ENCODE measurements around the gene SLC2A8. TPM values are rescaled to one million over a fixed set of nuclear protein-coding genes. Genes with fewer than 3 reads are reported as not detected.

The SLC2A8 gene
- total RNA-seq, 1 experiment from 2014 or later: 16.8 TPM

DNA sequence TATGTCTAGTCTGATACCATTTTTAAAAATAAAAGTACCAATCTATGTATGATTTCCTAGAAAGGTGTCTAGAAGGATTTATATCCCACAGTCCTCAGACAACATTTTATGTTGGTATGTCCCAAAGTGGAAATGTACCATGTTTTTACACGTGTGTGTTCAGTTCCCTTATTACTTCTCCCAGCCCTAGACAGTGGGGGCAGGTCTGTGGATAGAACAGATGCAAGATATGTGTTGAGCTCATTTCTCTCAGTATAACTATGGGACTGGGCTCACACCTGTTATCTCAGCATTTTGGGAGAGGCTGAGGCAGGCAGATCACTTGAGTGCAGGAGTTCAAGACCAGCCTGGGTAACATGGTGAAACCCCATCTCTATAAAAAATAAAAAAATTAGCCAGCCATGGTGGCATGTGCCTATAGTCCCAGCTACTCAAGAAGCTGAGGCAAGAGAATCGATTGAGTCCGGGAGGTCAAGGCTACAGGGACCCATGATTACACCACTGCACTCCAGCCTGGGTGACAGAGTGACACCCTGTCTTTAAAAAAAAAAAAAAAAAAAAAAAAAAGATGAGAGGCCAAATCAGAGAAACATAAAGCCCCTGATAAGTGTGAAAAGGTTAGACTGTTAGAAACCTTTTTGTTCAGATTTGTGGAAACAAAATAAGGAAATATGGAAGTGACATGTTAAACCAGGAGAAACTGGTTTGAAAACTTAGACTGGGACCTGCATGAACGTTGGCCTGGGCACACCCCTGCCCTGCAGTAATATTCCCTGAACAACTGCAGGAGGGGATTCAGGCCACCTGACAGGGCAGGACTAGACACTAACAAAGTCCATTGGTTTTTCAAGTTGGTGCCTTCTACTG, 7.4 kb upstream of the SLC2A8 start:
- TF ChIP-seq SRF (IDR thresholded peaks at IDR 0.05; ENCODE audit: low read depth) (no peak), RAD21 (IDR thresholded peaks at IDR 0.05; ENCODE audit: low read depth) (no peak), CEBPB (IDR thresholded peaks at IDR 0.05; ENCODE audit: low read depth) (no peak), EZH2 (IDR thresholded peaks at IDR 0.05) (no peak), TCF7L2 (IDR thresholded peaks at IDR 0.05; ENCODE audit: borderline replicate concordance, extremely low read depth, insufficient read depth, insufficient read length) (no peak), JUND (IDR thresholded peaks at IDR 0.05) (no peak), EGR1 (IDR thresholded peaks at IDR 0.05; ENCODE audit: low read depth) (no peak), CBX3 (IDR thresholded peaks at IDR 0.05; ENCODE audit: low read depth) (no peak), ZNF274 (IDR thresholded peaks at IDR 0.05; ENCODE audit: low read depth, low read length) (no peak), SP1 (IDR thresholded peaks at IDR 0.05; ENCODE audit: low read depth) (no peak)
- RAD21 ChIA-PET (ENCODE audit: low non-redundant PET in 1 of 2, low total read pairs in 2 of 2, uncharacterized antibody in 2 of 2, unreplicated experiment in 2 of 2): no interaction called here
- DNase-seq (ENCODE audit: low read depth, low spot score) (no peak), ATAC-seq (no peak)
- Histone ChIP-seq H3K27me3 (ENCODE audit: insufficient read depth, low read length) (peaks cover 26% of the 10 kb centered on the region), H3K79me2 (ENCODE audit: insufficient read depth, low read length) (no peaks in the 10 kb centered on the region), H3K27ac (ENCODE audit: low read depth, low read length) (no peak overlapping the region), H3K9me3 (ENCODE audit: control insufficient read depth in 1 of 2, insufficient read depth in 1 of 2, low read depth in 1 of 2, low read length in 2 of 2) (no peaks in the 10 kb centered on the region), H3K4me2 (ENCODE audit: low read length) (peak overlapping the region; percentile 66), H3K4me3 (replicated peaks in 1 of 2; ENCODE audit: low read depth in 1 of 2, low read length in 2 of 2) (0 out of 4 replicates have a peak overlapping the region, but pooled peaks of 1 of the 2 experiments have one; percentile 20), H2AFZ (ENCODE audit: low read depth, low read length, poor library complexity, severe bottlenecking) (no peak overlapping the region), H3K9ac (ENCODE audit: low read length) (no peak overlapping the region; the same call in 1 of the 2 replicates), H3K4me1 (ENCODE audit: control insufficient read depth in 1 of 2, insufficient read depth in 2 of 2, low read length in 2 of 2) (peaks cover 37 to 48% of the 10 kb centered on the region in 2 experiments), H3K9me2 (ENCODE audit: insufficient read depth) (no peaks in the 10 kb centered on the region), H4K20me1 (ENCODE audit: insufficient read depth) (no peaks in the 10 kb centered on the region), H3K36me3 (ENCODE audit: control insufficient read depth in 1 of 2, insufficient read depth in 2 of 2, low read length in 2 of 2) (no peaks in the 10 kb centered on the region)
- POLR2A ChIA-PET: no interaction called here
- BruUV-seq (replicated peaks): no TSS peak
- CTCF ChIA-PET: no interaction called here
- intact Hi-C loops (cut with micrococcal nuclease): loop anchor here (2.0 kb wide), 1 partner anchor 175 kb away; no protein-coding TSS in a partner anchor

DNA sequence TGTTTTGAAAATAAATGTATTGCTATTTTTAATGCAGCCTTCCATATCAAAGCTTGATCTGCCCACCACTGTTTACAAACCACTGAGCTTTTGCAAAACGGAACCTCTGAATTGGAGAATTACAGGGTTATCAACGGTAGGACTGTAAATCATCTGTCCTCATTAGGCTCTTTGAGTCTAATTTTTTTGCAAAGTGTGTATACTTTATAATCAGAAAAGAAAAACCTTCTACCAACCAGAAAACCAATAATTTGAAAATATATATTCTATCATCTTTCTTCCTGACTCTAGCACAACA, 6.8 kb upstream of the SLC2A8 start:
- ChIA-PET POLR2A (no interaction called here), CTCF (no interaction called here), RAD21 (ENCODE audit: low non-redundant PET in 1 of 2, low total read pairs in 2 of 2, uncharacterized antibody in 2 of 2, unreplicated experiment in 2 of 2) (no interaction called here)
- Histone ChIP-seq H3K4me3 (replicated peaks in 1 of 2; ENCODE audit: low read depth in 1 of 2, low read length in 2 of 2) (no peak overlapping the region), H3K9me2 (ENCODE audit: insufficient read depth) (no peaks in the 10 kb centered on the region), H3K79me2 (ENCODE audit: insufficient read depth, low read length) (no peaks in the 10 kb centered on the region), H3K9ac (ENCODE audit: low read length) (no peak overlapping the region), H2AFZ (ENCODE audit: low read depth, low read length, poor library complexity, severe bottlenecking) (no peak overlapping the region), H3K4me2 (ENCODE audit: low read length) (peak overlapping the region; percentile 68; the same call in 1 of the 2 replicates), H3K27ac (ENCODE audit: low read depth, low read length) (no peak overlapping the region), H3K36me3 (ENCODE audit: control insufficient read depth in 1 of 2, insufficient read depth in 2 of 2, low read length in 2 of 2) (no peaks in the 10 kb centered on the region), H3K9me3 (ENCODE audit: control insufficient read depth in 1 of 2, insufficient read depth in 1 of 2, low read depth in 1 of 2, low read length in 2 of 2) (no peaks in the 10 kb centered on the region), H3K4me1 (ENCODE audit: control insufficient read depth in 1 of 2, insufficient read depth in 2 of 2, low read length in 2 of 2) (peaks cover 37 to 48% of the 10 kb centered on the region in 2 experiments), H4K20me1 (ENCODE audit: insufficient read depth) (no peaks in the 10 kb centered on the region), H3K27me3 (ENCODE audit: insufficient read depth, low read length) (peaks cover 20% of the 10 kb centered on the region; the same call in 1 of the 2 replicates)
- ATAC-seq (no peak), DNase-seq (ENCODE audit: low read depth, low spot score) (no peak)
- TF ChIP-seq ZNF274 (IDR thresholded peaks at IDR 0.05; ENCODE audit: low read depth, low read length) (no peak), CEBPB (IDR thresholded peaks at IDR 0.05; ENCODE audit: low read depth) (no peak), FOSL1 (IDR thresholded peaks at IDR 0.05; ENCODE audit: low read depth) (no peak), RAD21 (IDR thresholded peaks at IDR 0.05; ENCODE audit: low read depth) (no peak), SRF (IDR thresholded peaks at IDR 0.05; ENCODE audit: low read depth) (no peak), YY1 (IDR thresholded peaks at IDR 0.05; ENCODE audit: extremely low read depth, insufficient replicate concordance, low read depth, low read length) (no peak), EGR1 (IDR thresholded peaks at IDR 0.05; ENCODE audit: low read depth) (no peak), EZH2phosphoT487 (IDR thresholded peaks at IDR 0.05; ENCODE audit: borderline replicate concordance) (no peak), TCF7L2 (IDR thresholded peaks at IDR 0.05; ENCODE audit: borderline replicate concordance, extremely low read depth, insufficient read depth, insufficient read length) (no peak)
- TF ChIP-seq, protein P1, sequence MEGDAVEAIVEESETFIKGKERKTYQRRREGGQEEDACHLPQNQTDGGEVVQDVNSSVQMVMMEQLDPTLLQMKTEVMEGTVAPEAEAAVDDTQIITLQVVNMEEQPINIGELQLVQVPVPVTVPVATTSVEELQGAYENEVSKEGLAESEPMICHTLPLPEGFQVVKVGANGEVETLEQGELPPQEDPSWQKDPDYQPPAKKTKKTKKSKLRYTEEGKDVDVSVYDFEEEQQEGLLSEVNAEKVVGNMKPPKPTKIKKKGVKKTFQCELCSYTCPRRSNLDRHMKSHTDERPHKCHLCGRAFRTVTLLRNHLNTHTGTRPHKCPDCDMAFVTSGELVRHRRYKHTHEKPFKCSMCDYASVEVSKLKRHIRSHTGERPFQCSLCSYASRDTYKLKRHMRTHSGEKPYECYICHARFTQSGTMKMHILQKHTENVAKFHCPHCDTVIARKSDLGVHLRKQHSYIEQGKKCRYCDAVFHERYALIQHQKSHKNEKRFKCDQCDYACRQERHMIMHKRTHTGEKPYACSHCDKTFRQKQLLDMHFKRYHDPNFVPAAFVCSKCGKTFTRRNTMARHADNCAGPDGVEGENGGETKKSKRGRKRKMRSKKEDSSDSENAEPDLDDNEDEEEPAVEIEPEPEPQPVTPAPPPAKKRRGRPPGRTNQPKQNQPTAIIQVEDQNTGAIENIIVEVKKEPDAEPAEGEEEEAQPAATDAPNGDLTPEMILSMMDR (IDR thresholded peaks at IDR 0.05 in 2 of 3, conservative IDR thresholded peaks at IDR 0.05 in 1 of 3; ENCODE audit: borderline replicate concordance in 1 of 3, insufficient read depth in 1 of 3, low read depth in 2 of 3, low read length in 2 of 3): no peak
- BruUV-seq (replicated peaks): no TSS peak
- intact Hi-C loops (cut with micrococcal nuclease): loop anchor here (2.0 kb wide), 1 partner anchor 175 kb away; no protein-coding TSS in a partner anchor
